ENCODE data around the gene TIAM1.

Gene TIAM1

GRCh38 chr21:31132574-31133242 is 211.4 kb downstream of the TIAM1 start:
- no peak for DNase-seq

- no peak for DNase-seq
Observed at GRCh38 chr21:31130821-31131220, 213.2 kb downstream of the TIAM1 start.

DNA sequence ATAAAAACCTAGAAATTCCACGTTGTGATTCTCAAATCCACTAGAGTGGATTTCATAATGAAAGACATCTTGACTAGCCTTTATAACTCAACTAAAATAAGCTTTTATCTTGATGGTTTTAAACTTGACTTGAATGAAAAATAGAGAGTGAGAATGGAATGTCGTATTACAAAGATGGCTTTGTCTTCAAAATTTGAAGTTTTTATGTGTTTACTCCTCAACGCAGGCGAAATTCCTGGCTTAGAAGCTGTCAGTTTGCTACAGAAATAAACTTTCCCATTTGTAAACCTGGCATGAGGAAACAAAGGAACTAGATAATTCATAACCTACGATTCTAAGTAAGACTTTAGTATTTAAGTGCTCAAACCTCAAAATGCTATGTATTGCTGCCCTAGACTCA is 215.8 kb downstream of the TIAM1 start:
- no peak for DNase-seq

DNA sequence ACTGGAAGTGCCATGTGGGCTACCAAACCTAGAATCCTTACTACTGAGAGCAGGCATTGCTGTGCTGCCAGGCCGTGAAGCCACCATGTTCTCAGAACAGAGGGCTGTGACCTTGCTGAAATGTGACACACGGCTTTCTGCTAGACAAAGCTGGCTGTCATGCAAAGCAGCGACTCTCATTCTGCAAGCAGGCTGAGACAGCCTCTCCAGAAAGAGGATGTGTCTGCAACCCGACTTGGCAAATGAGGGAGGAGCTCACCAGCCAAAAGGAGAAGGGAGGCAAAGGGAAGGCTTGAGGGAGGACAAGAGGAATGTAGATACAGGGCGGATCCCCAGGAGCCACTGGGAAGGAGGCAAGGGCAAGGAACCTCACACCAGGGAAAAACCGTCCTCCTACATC is 220.1 kb downstream of the TIAM1 start:
- no peak for DNase-seq

- DNase-seq: no peak
Observed at GRCh38 chr21:31119199-31119598, 224.9 kb downstream of the TIAM1 start.

- no peak for DNase-seq
Observed at GRCh38 chr21:31117128-31117916, 226.7 kb downstream of the TIAM1 start.

DNA sequence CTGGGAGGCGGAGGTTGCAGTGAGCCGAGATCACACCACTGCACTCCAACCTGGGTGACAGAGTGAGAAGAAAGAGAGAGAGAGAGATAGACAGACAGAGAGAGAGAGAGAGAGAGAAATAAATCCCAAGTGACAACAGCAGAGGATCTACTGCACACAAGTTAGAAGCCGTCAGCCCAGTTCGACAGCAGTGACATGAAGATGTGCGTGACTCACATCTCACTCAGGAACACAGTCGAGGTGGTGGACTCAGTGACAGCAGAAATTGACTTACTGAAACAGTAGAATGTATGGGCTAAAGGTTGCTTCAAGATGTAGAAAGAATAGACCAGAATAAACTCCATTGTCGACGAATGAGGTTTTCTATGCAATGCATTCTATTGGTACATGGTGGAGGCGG is 228.8 kb downstream of the TIAM1 start:
- DNase-seq: no peak

GRCh38 chr21:31111093-31111492 is 233.0 kb downstream of the TIAM1 start:
- no peak for DNase-seq

DNA sequence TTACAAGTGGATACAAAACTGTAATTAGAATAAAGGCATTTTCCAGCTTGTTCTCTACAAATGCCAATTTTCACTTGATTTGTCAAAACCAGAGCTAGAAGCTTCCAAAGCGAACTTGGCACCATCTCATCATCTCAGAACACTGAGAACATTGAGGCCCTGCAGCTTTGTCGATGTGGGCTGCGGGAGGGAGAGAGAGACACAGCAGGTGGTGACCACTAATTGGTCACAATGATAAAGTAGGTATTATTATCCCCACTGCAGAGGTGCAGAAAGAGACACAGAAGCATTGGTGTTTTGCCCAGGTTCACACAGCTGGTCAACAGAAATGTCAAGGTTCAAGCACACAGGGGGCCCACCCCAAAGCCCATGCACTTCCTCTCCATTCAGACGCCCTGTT is 233.6 kb downstream of the TIAM1 start:
- DNase-seq: no peak

GRCh38 chr21:31107871-31108270 is 236.2 kb downstream of the TIAM1 start:
- no peak for DNase-seq

GRCh38 chr21:31107176-31107785 is 236.8 kb downstream of the TIAM1 start:
- DNase-seq: no peak

- no peak for DNase-seq
Observed at GRCh38 chr21:31103571-31104265, 240.3 kb downstream of the TIAM1 start.

- no peak for DNase-seq
Observed at GRCh38 chr21:31103163-31103562, 240.9 kb downstream of the TIAM1 start.

GRCh38 chr21:31099122-31099521 is 244.9 kb downstream of the TIAM1 start:
- DNase-seq: no peak

- DNase-seq: peak; percentile 51
Observed at GRCh38 chr21:31098576-31099005, 245.5 kb downstream of the TIAM1 start.

- no peak for DNase-seq
Observed at GRCh38 chr21:31092832-31093625, 251.0 kb downstream of the TIAM1 start.

GRCh38 chr21:31090376-31090775 is 253.7 kb downstream of the TIAM1 start:
- DNase-seq: no peak

DNA sequence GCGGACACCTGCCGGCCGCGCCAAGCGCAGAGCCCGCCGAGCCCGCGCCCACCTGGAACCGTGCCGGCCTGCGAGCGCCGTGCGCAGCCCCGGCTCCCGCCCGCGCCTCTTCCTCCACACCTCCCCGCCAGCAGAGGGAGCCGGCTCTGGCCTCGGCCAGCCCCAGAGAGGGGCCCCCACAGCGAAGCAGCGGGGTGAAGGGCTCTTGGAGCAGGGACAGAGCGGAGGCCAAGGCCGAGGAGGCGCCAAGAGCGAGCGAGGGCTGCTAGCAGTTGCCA is 255.6 kb downstream of the TIAM1 start:
- DNase-seq: no peak

GRCh38 chr21:31087639-31088473 is 256.2 kb downstream of the TIAM1 start:
- no peak for DNase-seq

DNA sequence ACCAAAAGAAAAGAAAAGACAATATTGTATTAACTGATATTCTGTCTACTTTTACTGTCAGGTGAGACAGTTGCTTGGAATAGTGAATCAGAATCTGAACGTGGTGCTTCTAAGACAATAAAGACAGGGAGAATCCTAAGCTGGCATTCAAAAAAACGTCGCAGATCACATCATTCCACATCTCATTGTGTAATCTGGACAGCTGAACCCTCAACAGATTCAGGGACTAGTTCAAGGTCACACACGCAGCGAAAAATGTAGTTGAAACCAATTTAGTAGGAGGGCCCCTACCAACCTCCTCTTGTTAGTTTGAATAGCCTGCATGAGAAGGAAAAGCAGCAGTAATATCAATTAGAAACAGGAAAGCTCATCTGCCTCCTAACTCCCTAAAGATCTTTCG is 259.4 kb downstream of the TIAM1 start:
- no peak for DNase-seq

DNA sequence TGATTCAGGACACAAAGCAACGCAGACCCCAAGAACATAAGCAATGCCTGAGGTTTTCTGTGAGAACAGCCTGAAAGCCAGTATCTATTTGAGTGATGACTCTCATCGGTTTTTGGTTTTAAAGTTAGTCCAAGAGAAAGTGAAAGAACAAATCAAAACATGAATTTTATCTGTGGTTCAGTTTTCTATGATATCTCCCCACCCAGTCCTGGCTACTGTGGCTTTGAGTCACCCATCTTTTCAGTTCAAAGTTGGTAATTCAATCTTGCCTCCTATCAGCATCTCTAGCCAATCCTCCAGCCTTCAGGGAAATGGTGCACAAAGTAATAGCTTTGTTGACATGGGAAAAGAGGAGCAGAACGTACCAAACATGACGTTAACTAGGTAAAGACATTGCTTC is 265.3 kb downstream of the TIAM1 start:
- DNase-seq: no peak

- DNase-seq: no peak
Observed at GRCh38 chr21:31078216-31078615, 265.8 kb downstream of the TIAM1 start.

All from NCI-H510A treated with DMSO at 0.1 percent for 48 hours (cell line).